Measurements from ENCODE around the gene RNF167. TPM values are rescaled to one million over a fixed set of nuclear protein-coding genes. Genes with fewer than 3 reads are reported as not detected.

RNF167 gene
- total and polyA plus RNA-seq, 9 donors = 22.7 to 221 (median 79.4) TPM

- WGBS, 3 donors = 0 to 1% (median 1%) methylated on average over 7 of the region's 7 CpGs
- no peaks in the 10 kb centered on the region for H3K9me3 ChIP-seq
- H3K36me3 ChIP-seq = no peaks in the 10 kb centered on the region
- no peaks in the 10 kb centered on the region for H3K27me3 ChIP-seq
- peak overlapping the region in 1 of 2 donors; percentile 88 for H3K27ac ChIP-seq
- intact Hi-C loops (cut with DNase I) = no loop called here
- peaks cover 2% of the 10 kb centered on the region for H3K4me1 ChIP-seq (ENCODE audit: insufficient read depth)
- DNase-seq = no peak
- no peak for TF ChIP-seq EP300 (IDR thresholded peaks at IDR 0.05)
- TF ChIP-seq CTCF (IDR thresholded peaks at IDR 0.05) = no peak
- no peak for TF ChIP-seq POLR2A (IDR thresholded peaks at IDR 0.05)
- H3K4me3 ChIP-seq = peak overlapping the region; percentile 100
Measured at GRCh38 chr17:4947010-4947410, 6.9 kb downstream of the RNF167 start.

- intact Hi-C loops (cut with DNase I) = no loop called here
- H3K4me3 ChIP-seq = peak overlapping the region; percentile 100
- TF ChIP-seq CTCF (IDR thresholded peaks at IDR 0.05) (no peak), POLR2A (IDR thresholded peaks at IDR 0.05) (no peak), EP300 (IDR thresholded peaks at IDR 0.05) (no peak)
- H3K36me3 ChIP-seq = no peaks in the 10 kb centered on the region
- peak overlapping the region; percentile 78 to 88 for H3K27ac ChIP-seq
- peak; percentile 59 to 78 (median 69) for DNase-seq
- 0 to 1% (median 0%) methylated on average over 55 to 56 of the region's 56 CpGs for WGBS, 3 donors
- H3K27me3 ChIP-seq = no peaks in the 10 kb centered on the region
- H3K9me3 ChIP-seq = no peaks in the 10 kb centered on the region
- H3K4me1 ChIP-seq (ENCODE audit: insufficient read depth) = peaks cover 2% of the 10 kb centered on the region
Measured at GRCh38 chr17:4947411-4948165, 7.5 kb downstream of the RNF167 start.

- H3K4me3 ChIP-seq = peak within 1 kb of the TSS; percentile 100
- H3K27me3 ChIP-seq = no peaks in the 10 kb centered on the region
- peak; percentile 87 to 94 (median 89) for DNase-seq
- 0 to 1% (median 0%) methylated on average over 31 to 59 of the region's 59 CpGs for WGBS, 3 donors
- H3K36me3 ChIP-seq = no peaks in the 10 kb centered on the region
- peaks cover 2% of the 10 kb centered on the region for H3K4me1 ChIP-seq (ENCODE audit: insufficient read depth)
- H3K27ac ChIP-seq = peak within 1 kb of the TSS; percentile 82 to 96
- TF ChIP-seq CTCF (IDR thresholded peaks at IDR 0.05) (peak in 1 of 3 donors; percentile 9), EP300 (IDR thresholded peaks at IDR 0.05) (no peak), POLR2A (IDR thresholded peaks at IDR 0.05) (peak; percentile 61)
- H3K9me3 ChIP-seq = no peaks in the 10 kb centered on the region
- intact Hi-C loops (cut with DNase I) = no loop called here
Measured at GRCh38 chr17:4948166-4948930, 8.3 kb downstream of the RNF167 start, which contains the start of gene PFN1. TSS of gene PFN1 (minus strand) at chr17:4948530. CDS start at chr17:4948394, 136 bp downstream.

- Histone ChIP-seq H3K27me3 (no peaks in the 10 kb centered on the region), H3K27ac (peak overlapping the region; percentile 82 to 96), H3K36me3 (no peaks in the 10 kb centered on the region), H3K4me1 (ENCODE audit: insufficient read depth) (peaks cover 2% of the 10 kb centered on the region), H3K4me3 (peak overlapping the region; percentile 100), H3K9me3 (no peaks in the 10 kb centered on the region)
- 0 to 1% (median 0%) methylated on average over 40 of the region's 40 CpGs for WGBS, 3 donors
- TF ChIP-seq EP300 (IDR thresholded peaks at IDR 0.05) = no peak
- TF ChIP-seq POLR2A (IDR thresholded peaks at IDR 0.05) = no peak
- no peak for TF ChIP-seq CTCF (IDR thresholded peaks at IDR 0.05)
- peak; percentile 81 to 90 (median 82) for DNase-seq
- intact Hi-C loops (cut with DNase I) = no loop called here
Measured at GRCh38 chr17:4948931-4949320, 8.9 kb downstream of the RNF167 start.

Measured in ovary (tissue), 9 donors.